WI38 (cell line): ENCODE results near the gene GMDS.

ENCODE experiments used
- H3K4me3 ChIP-seq: 2 replicates; pipeline ENCODE4 v1.5.1; 2011; ENCODE audit warnings: low read depth, mild to moderate bottlenecking, control low read depth, low read length
- TF ChIP-seq, protein P1 (sequence below): IDR thresholded peaks from 2 replicates; pipeline ENCODE4 v1.5.1; 2012; ENCODE audit warnings: low read depth, mild to moderate bottlenecking, control low read depth, low read length

The GMDS gene

DNA sequence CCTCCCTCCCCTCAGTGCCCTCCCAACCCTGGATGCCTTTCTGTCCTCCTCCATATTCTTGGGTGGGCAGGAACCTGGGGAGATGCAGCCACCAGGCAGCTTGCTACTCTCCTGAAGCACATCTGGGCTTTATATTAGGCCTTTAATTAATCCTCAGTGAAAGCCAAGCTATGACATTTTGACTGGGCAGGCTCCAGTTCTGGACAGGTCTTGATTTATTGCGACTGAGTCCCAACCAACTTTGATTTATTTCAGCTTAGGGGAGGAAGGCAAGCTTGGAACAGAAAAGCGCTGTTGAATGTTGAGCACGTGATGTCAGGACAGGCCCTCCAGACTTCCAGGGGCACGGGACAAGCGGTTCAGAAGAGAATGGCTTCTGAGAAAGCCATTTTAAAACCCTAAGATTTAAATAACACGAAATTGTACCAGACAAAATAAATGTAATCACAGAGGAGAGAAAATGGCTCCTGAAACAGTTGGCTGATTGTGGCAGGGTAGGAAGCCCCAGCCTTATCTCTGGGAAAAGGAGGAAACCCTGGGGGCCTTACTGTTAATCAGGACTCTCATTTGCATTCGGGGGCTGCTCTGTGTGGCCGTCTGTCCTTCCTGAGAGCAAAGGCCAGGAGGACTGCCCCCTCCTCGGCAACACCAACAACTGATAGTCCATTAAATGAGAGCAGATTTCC, 341.5 kb downstream of the GMDS start:
- no peak overlapping the region for H3K4me3 ChIP-seq
- TF ChIP-seq, protein P1, sequence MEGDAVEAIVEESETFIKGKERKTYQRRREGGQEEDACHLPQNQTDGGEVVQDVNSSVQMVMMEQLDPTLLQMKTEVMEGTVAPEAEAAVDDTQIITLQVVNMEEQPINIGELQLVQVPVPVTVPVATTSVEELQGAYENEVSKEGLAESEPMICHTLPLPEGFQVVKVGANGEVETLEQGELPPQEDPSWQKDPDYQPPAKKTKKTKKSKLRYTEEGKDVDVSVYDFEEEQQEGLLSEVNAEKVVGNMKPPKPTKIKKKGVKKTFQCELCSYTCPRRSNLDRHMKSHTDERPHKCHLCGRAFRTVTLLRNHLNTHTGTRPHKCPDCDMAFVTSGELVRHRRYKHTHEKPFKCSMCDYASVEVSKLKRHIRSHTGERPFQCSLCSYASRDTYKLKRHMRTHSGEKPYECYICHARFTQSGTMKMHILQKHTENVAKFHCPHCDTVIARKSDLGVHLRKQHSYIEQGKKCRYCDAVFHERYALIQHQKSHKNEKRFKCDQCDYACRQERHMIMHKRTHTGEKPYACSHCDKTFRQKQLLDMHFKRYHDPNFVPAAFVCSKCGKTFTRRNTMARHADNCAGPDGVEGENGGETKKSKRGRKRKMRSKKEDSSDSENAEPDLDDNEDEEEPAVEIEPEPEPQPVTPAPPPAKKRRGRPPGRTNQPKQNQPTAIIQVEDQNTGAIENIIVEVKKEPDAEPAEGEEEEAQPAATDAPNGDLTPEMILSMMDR, result no peak

DNA sequence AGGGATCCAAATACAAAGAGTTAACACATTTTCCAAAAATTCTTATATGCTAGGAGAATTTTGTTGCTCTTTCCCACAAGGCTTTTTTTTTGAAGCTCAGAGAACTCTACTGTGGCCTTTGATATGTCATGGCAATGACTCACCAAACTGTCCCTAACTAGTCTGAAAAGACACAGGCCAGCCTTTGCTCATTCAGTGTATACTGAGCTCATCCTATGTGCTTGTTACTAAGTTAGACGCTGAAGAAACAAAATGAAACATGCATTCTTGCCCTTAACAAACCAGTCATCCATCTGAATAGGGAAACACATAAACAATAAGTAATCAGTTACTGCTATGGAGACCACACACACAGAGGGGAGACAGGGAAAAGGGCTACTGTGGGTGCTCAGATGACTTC, 343.8 kb downstream of the GMDS start:
- TF ChIP-seq, protein P1, result no peak

DNA sequence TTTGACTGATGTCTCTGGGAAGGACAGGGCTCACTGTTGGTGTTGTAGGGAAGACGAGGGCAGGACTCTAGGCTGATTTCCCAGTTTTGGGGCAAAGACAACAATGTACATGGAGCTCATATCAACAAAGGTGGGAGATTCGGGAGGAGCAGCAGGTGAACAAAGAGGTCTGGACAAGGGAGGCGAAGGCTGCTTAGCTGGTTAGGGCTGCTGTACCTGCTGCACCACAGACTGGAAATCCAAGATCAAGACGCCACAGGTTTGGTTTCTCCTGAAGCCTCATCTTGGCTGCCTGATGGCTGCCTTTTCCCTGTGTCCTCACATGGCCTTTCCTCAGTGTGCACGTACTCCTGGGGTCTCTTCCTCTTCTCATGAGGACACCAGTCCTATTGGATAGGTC, 348.5 kb downstream of the GMDS start:
- H3K4me3 ChIP-seq, result no peak overlapping the region
- TF ChIP-seq, protein P1, result no peak

More for the DNA sequence above, 343.8 kb downstream of the GMDS start:
- no peak overlapping the region for H3K4me3 ChIP-seq

DNA sequence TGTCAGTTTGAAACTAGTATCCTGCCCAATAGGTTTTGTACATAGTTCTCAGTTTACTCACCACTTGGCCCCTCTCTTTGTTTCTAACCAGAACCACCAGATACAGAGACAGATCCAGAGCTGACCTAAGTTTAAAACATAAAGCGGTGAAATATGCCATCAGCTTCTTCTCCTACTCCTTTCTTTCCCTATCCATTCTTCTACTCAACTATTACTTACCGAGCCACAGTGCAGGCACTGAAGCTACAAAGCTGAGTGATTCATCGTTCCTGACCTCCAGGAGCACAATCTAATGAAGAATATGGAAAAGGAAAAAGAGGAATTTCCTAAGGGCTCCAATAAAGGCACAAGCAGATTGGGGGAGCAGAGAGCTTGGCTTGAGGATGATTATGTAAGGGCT, 349.7 kb downstream of the GMDS start:
- TF ChIP-seq, protein P1, result no peak

DNA sequence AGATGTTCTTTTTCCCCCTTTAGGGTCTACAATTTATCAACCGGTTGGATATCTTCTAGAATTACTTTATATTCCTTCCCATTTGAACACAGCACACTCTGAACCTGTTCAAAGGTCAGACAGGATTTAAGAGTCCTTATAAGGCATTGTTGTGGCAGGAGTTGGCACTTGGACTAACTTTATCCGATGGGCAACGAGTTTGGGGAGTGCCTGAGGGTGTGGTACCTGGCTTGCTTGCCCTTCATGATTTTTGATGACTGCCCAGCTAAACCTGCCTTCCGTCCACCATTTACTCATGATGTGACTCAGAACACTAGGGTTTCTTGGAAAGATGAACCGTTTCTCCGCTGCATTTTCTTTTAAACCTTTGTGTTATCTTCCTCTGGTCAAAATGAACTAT, 350.5 kb downstream of the GMDS start:
- TF ChIP-seq, protein P1, result no peak

More for the DNA sequence above, 349.7 kb downstream of the GMDS start:
- no peak overlapping the region for H3K4me3 ChIP-seq

DNA sequence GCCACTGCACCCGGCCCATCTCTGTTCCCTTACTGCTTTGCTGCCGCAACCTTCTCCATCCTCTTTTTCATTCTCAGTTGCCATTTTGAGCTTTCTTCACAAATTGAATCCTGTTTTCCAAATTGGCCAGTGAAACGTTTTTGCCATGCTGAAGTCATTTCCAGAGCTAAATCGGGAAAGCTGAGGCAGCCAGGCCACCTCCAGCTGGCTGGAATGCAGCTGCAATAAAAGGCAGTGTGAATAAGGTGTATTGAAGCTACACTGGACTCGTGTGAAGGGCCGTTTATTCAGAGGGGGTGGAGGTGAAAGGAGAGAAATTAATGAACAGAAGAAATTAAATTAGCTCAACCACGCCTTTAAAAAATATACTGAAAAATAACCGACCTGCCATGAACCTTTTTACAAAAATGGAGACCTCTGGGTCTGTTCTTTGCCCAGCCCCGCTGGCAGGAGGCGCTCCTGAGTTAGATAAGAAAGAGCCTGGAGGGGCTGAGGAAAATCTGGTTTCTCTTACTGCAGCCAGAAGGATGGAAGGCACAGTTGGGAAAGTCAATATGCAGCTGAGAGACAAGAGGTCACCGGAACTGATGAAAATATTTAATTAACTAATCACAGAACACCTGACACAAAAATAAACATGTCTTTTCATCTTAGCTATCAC, 351.8 kb downstream of the GMDS start:
- TF ChIP-seq, protein P1, result no peak
- no peak overlapping the region for H3K4me3 ChIP-seq

More for the DNA sequence above, 350.5 kb downstream of the GMDS start:
- no peak overlapping the region for H3K4me3 ChIP-seq

DNA sequence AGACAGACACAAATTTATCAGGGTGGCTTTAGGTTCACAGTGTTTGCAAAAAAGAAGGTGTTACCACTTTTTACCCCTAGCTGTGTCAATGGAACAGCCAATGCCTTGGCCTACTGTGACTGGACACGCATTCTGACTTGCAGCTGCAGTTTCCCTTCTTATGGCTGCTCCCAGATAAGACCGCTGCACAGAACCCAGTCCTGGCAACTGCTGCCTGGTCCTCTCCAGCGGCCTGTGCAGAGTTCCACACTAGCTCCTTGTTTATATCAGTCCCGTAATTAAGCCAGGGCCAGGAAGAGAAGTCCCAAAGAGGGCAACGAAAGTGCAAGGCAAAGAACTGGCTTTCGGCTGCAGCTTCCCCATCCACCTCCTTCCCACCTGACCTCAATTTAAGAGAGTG, 352.7 kb downstream of the GMDS start:
- TF ChIP-seq, protein P1, result no peak

More for the DNA sequence above, 352.7 kb downstream of the GMDS start:
- no peak overlapping the region for H3K4me3 ChIP-seq
